T1000 (cell line): Measurements from ENCODE around the gene APCDD1.
"Not testable (repeated sequence)": the region's sequence is repeated elsewhere in the genome, so short reads cannot be mapped to it uniquely, and the experiment has no call there.

ENCODE experiments used
- DNase-seq: peaks from one replicate; lab custom pipeline; 2025; ENCODE audit warnings: mixed read lengths; lab: John Stamatoyannopoulos, UW

APCDD1 gene

GRCh38 chr18:10525697-10526560 is 71.5 kb downstream of the APCDD1 start, which contains the start of gene NAPG:
Gene NAPG (plus strand): TSS chr18:10526027. CDS start chr18:10526103, 76 bp downstream.
- peak; percentile 81 for DNase-seq

- DNase-seq, result no peak
Observed at GRCh38 chr18:10526561-10526949, 72.1 kb downstream of the APCDD1 start.

- DNase-seq, result no peak
Observed at GRCh38 chr18:10528439-10528838, 74.0 kb downstream of the APCDD1 start.

DNA sequence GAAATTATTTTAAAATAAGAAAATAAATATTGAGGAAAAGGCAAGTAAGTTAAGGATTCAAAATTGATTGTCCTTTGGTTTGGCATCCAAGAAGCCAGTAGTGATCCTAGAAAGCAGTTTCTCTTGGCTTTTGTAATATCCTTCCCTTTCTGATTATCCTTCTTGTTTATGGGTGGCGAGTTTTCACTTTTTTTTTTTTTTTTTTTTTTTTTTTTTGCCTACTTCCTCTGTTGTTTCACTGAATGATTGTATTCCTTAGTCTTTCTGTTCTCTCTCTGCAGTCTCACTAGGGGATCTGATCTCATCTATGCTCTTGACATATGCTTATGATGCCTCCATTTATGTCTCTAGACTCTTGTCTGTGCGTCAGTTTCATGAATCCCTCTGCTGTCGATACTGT is 75.6 kb downstream of the APCDD1 start:
- no peak for DNase-seq

DNA sequence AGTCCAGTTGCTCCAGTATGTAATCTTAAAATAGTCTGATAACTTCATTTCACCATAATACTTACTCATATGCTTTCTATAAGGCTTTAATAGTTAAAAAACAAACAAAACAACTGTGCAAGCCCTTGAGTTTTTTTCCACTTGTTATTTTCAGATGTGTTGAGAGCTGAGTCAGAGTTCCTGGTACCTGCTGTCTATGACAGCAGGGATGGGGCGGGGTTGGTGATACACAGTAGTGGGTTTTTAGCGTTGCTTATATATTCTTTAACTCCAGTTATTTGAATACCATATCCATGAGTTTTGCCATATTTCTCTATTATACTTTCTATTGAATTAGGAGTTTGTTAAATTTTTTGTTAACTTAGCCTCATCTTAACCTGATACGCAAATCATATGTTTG is 76.4 kb downstream of the APCDD1 start:
- DNase-seq, result no peak

GRCh38 chr18:10533111-10533510 is 78.7 kb downstream of the APCDD1 start:
- DNase-seq, result no peak

GRCh38 chr18:10536280-10536679 is 81.8 kb downstream of the APCDD1 start:
- no peak for DNase-seq

DNA sequence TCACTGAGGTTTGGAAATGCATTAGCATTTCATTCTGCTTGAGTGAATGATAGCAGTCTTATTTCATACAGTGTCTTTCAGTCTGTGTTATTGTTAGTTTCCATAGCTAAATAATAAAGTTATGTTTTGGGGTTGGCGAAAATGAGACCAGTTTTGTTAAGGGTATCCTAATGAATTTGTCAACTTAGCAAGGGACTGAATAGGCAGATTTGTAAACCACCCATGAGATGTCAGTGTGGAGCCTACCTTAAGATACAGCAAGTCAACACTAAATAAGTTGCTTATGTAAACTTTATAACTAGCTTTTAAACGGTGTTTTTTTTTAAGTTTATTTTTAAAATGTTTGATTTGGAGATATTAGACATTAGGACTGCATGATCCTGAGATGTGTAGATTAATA is 83.3 kb downstream of the APCDD1 start:
- no peak for DNase-seq

GRCh38 chr18:10539124-10539523 is 84.7 kb downstream of the APCDD1 start:
- DNase-seq, result not testable (repeated sequence)
